Measurements from ENCODE around the gene TOMM40. TPM values are rescaled to one million over a fixed set of nuclear protein-coding genes. Genes with fewer than 3 reads are reported as not detected.

TOMM40 gene
- polyA plus RNA-seq = 10 to 100 TPM; 24.6 to 82.7 (median 29.0) TPM
- long read RNA-seq, donor 1, transcript TOMM40-202 (10 exons, 1,709 nt) = major isoform, 12 of 41 reads
- long read RNA-seq, donor 1, transcript TOMM40-203 (9 exons, 1,725 nt) = minor isoform, 6 of 41 reads
- long read RNA-seq, donor 1, partial matches to known transcripts = 19 of 41 reads
- long read RNA-seq, donor 1, other reads (novel, unspliced or antisense) = 0 of 41 reads
- long read RNA-seq, donor 2, transcript TOMM40-202 (10 exons, 1,709 nt) = major isoform, 8 of 10 reads
- long read RNA-seq, donor 2, partial matches to known transcripts = 0 of 10 reads
- long read RNA-seq, donor 2, other reads (novel, unspliced or antisense) = 0 of 10 reads
- long read RNA-seq, donor 3, transcript TOMM40-202 (10 exons, 1,709 nt) = major isoform, 7 of 14 reads
- long read RNA-seq, donor 3, partial matches to known transcripts = 5 of 14 reads
- long read RNA-seq, donor 3, other reads (novel, unspliced or antisense) = 0 of 14 reads
- long read RNA-seq, donor 4 = 0 reads
- long read RNA-seq, donor 5, partial matches to known transcripts = 0 of 4 reads
- long read RNA-seq, donor 5, other reads (novel, unspliced or antisense) = 0 of 4 reads
- long read RNA-seq, donor 6, partial matches to known transcripts = 0 of 9 reads
- long read RNA-seq, donor 6, other reads (novel, unspliced or antisense) = 0 of 9 reads
- long read RNA-seq, donor 7, transcript TOMM40-201 (10 exons, 1,707 nt) = minor isoform, 8 of 25 reads
- long read RNA-seq, donor 7, transcript TOMM40-202 (10 exons, 1,709 nt) = major isoform, 13 of 25 reads
- long read RNA-seq, donor 7, partial matches to known transcripts = 0 of 25 reads
- long read RNA-seq, donor 7, other reads (novel, unspliced or antisense) = 0 of 25 reads
- long read RNA-seq, donor 8, partial matches to known transcripts = 0 of 2 reads
- long read RNA-seq, donor 8, other reads (novel, unspliced or antisense) = 0 of 2 reads
- long read RNA-seq, donor 9, partial matches to known transcripts = 0 of 1 reads
- long read RNA-seq, donor 9, other reads (novel, unspliced or antisense) = 0 of 1 reads
- long read RNA-seq, donor 10, transcript TOMM40-201 (10 exons, 1,707 nt) = minor isoform, 5 of 21 reads
- long read RNA-seq, donor 10, transcript TOMM40-202 (10 exons, 1,709 nt) = major isoform, 9 of 21 reads
- long read RNA-seq, donor 10, partial matches to known transcripts = 6 of 21 reads
- long read RNA-seq, donor 10, other reads (novel, unspliced or antisense) = 0 of 21 reads

DNA sequence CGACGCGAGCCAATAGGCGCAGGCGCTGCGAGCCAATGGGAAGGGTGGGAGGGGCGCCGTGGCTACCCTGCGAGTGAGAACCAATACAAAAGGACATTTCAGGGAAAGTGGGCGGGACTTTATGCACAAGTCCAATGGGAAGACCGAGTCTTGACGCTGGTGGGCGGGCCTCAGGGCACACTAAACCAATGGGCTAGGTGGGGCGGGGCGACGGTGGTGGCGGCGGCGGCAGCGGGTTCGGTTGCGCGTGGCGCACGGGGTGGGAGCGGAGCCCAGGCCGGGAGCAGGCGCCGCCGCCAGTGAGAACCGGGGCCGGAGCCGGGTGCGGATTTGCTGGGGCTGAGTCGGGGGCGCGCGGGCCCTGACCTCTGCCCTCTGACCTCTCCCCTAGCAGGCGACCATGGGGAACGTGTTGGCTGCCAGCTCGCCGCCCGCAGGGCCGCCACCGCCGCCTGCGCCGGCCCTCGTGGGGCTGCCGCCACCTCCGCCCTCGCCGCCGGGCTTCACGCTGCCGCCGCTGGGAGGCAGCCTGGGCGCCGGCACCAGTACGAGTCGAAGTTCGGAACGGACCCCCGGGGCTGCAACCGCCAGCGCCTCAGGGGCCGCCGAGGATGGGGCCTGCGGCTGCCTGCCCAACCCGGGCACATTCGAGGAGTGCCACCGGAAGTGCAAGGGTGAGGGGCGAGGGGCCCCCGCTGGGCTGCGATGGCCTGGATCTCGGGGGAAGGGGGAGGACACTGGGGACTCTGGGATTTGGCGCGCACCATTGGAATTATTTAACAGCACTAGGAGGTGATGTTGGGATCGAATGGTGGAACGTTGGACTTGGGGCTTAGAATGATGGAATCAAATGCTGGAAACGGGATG is at the start of gene TOMM40:
TSS of gene TOMM40 (plus strand) at position 239 of the 867 bp plus-strand sequence. CDS start at position 401, 162 bp downstream.
- H3K36me3 ChIP-seq (ENCODE audit: control insufficient read depth in 3 of 3, insufficient read depth in 2 of 3, low read depth in 1 of 3, low read length in 3 of 3) = peaks cover 4 to 66% (median 7%) of the 10 kb centered on the region in 3 donors
- H3K27me3 ChIP-seq (ENCODE audit: control insufficient read depth in 3 of 3, insufficient read depth in 3 of 3, low read length in 3 of 3) = no peaks in the 10 kb centered on the region
- 0 to 1% (median 0%) methylated on average over 50 to 81 of the region's 81 CpGs for WGBS, 3 donors
- no peaks in the 10 kb centered on the region for H3K9me3 ChIP-seq (ENCODE audit: control insufficient read depth in 2 of 2, insufficient read depth in 1 of 2, low read depth in 1 of 2, low read length in 1 of 2)
- H3K27ac ChIP-seq (ENCODE audit: low read depth in 1 of 3, low read length in 2 of 3) = peak within 1 kb of the TSS; percentile 89 to 96 (median 93)
- FAIRE-seq = no peak
- DNase-seq = peak; percentile 36 to 100
- peaks cover 2 to 15% (median 3%) of the 10 kb centered on the region in 3 donors for H3K4me1 ChIP-seq (ENCODE audit: control insufficient read depth in 3 of 3, insufficient read depth in 2 of 3, low read depth in 1 of 3, low read length in 2 of 3)
- peak within 1 kb of the TSS; percentile 78 to 86 (median 85) for H3K4me3 ChIP-seq (ENCODE audit: low read depth in 1 of 3, low read length in 3 of 3)

DNA sequence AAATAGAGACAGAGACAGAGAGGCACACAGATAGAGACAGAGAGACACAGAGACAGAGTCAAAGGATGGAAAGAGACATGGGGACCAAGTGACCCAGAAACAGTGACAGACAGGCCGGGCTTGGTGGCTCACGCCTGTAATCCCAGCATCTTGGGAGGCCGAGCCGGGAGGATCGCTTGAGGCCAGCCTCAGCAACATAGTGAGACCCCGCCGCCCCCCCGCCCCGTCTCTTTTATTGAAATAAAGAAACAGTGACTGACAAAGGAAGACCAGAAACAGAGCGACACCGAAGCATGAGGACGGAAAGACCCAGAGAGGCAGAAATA is 45.8 kb upstream of the TOMM40 start:
- FAIRE-seq (no peak), DNase-seq (no peak)
- Histone ChIP-seq H3K36me3 (ENCODE audit: control insufficient read depth in 3 of 3, insufficient read depth in 2 of 3, low read depth in 1 of 3, low read length in 3 of 3) (peaks cover 0 to 14% (median 0%) of the 10 kb centered on the region in 3 donors), H3K27me3 (ENCODE audit: control insufficient read depth in 3 of 3, insufficient read depth in 3 of 3, low read length in 3 of 3) (no peaks in the 10 kb centered on the region), H3K4me3 (ENCODE audit: low read depth in 1 of 3, low read length in 3 of 3) (peak overlapping the region in 2 of 3 donors; percentile 62 to 92), H3K4me1 (ENCODE audit: control insufficient read depth in 3 of 3, insufficient read depth in 2 of 3, low read depth in 1 of 3, low read length in 2 of 3) (peaks cover 0 to 35% (median 0%) of the 10 kb centered on the region in 3 donors), H3K9me3 (ENCODE audit: control insufficient read depth in 2 of 2, insufficient read depth in 1 of 2, low read depth in 1 of 2, low read length in 1 of 2) (no peaks in the 10 kb centered on the region), H3K27ac (ENCODE audit: low read depth in 1 of 3, low read length in 2 of 3) (peak overlapping the region in 2 of 3 donors; percentile 85 to 92)
- WGBS, 3 donors = 7 to 11% (median 10%) methylated on average over 12 of the region's 12 CpGs

DNA sequence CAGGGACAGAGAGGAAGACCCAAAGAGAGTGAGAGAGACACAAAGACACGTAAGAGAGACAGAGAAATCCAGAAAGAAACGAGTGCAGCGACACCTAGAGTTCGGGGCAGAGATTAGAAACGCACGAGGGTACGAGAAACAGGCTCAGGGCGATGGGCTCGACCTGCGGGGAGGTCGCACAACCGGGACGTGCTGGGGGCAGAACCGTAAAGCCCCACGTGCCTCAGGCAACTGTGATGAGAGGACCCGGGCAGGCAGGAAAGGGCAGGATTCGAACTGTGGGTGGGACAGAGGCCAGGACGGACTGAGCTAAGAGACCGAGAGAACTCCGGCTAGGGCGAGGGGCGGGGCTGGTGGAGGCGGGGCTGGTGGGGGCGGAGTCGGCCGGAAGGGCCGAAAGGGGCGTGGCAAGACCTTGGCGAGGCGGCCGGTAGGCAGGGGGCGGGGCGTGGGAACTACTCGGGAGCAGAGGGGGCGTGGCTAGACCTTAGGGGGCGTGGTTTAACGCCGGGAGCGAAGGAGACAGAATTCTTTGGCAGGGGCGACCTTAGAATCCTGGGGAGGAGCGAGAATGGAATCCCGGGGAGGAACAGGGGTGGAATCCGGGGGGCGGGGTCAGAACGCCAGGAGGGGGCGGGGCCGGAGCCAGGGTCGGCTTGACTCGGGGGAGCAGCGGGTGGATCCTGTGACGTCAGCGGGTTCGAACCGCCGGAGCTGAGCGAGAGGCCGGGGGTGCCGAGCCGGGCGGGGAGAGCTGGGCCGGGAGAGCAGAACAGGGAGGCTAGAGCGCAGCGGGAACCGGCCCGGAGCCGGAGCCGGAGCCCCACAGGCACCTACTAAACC is 45.2 kb upstream of the TOMM40 start, which contains the start of gene NECTIN2:
TSS of gene NECTIN2 (plus strand) at position 686 of the 843 bp plus-strand sequence. CDS start 229 bp downstream, outside the sequence.
- FAIRE-seq = no peak

GRCh38 chr19:44846455-44847143 is 44.5 kb upstream of the TOMM40 start:
- Histone ChIP-seq H3K9me3 (ENCODE audit: control insufficient read depth in 2 of 2, insufficient read depth in 1 of 2, low read depth in 1 of 2, low read length in 1 of 2) (no peaks in the 10 kb centered on the region), H3K4me3 (ENCODE audit: low read depth in 1 of 3, low read length in 3 of 3) (peak overlapping the region; percentile 81 to 97 (median 92)), H3K36me3 (ENCODE audit: control insufficient read depth in 3 of 3, insufficient read depth in 2 of 3, low read depth in 1 of 3, low read length in 3 of 3) (peaks cover 0 to 27% (median 0%) of the 10 kb centered on the region in 3 donors), H3K27me3 (ENCODE audit: control insufficient read depth in 3 of 3, insufficient read depth in 3 of 3, low read length in 3 of 3) (no peaks in the 10 kb centered on the region), H3K4me1 (ENCODE audit: control insufficient read depth in 3 of 3, insufficient read depth in 2 of 3, low read depth in 1 of 3, low read length in 2 of 3) (peaks cover 0 to 45% (median 0%) of the 10 kb centered on the region in 3 donors), H3K27ac (ENCODE audit: low read depth in 1 of 3, low read length in 2 of 3) (peak overlapping the region; percentile 97 to 100 (median 98))
- DNase-seq = no peak
- FAIRE-seq = no peak
- 1 to 2% (median 1%) methylated on average over 33 to 51 of the region's 51 CpGs for WGBS, 3 donors

More for the DNA sequence above, 45.2 kb upstream of the TOMM40 start, which contains the start of gene NECTIN2:
- Histone ChIP-seq H3K27ac (ENCODE audit: low read depth in 1 of 3, low read length in 2 of 3) (peak within 1 kb of the TSS; percentile 97 to 100 (median 98)), H3K4me3 (ENCODE audit: low read depth in 1 of 3, low read length in 3 of 3) (peak within 1 kb of the TSS; percentile 81 to 97 (median 92)), H3K4me1 (ENCODE audit: control insufficient read depth in 3 of 3, insufficient read depth in 2 of 3, low read depth in 1 of 3, low read length in 2 of 3) (peaks cover 0 to 37% (median 0%) of the 10 kb centered on the region in 3 donors), H3K27me3 (ENCODE audit: control insufficient read depth in 3 of 3, insufficient read depth in 3 of 3, low read length in 3 of 3) (no peaks in the 10 kb centered on the region), H3K9me3 (ENCODE audit: control insufficient read depth in 2 of 2, insufficient read depth in 1 of 2, low read depth in 1 of 2, low read length in 1 of 2) (no peaks in the 10 kb centered on the region), H3K36me3 (ENCODE audit: control insufficient read depth in 3 of 3, insufficient read depth in 2 of 3, low read depth in 1 of 3, low read length in 3 of 3) (peaks cover 0 to 20% (median 0%) of the 10 kb centered on the region in 3 donors)
- WGBS, 3 donors = 0 to 1% (median 1%) methylated on average over 55 to 67 of the region's 67 CpGs
- peak; percentile 99 to 100 for DNase-seq

DNA sequence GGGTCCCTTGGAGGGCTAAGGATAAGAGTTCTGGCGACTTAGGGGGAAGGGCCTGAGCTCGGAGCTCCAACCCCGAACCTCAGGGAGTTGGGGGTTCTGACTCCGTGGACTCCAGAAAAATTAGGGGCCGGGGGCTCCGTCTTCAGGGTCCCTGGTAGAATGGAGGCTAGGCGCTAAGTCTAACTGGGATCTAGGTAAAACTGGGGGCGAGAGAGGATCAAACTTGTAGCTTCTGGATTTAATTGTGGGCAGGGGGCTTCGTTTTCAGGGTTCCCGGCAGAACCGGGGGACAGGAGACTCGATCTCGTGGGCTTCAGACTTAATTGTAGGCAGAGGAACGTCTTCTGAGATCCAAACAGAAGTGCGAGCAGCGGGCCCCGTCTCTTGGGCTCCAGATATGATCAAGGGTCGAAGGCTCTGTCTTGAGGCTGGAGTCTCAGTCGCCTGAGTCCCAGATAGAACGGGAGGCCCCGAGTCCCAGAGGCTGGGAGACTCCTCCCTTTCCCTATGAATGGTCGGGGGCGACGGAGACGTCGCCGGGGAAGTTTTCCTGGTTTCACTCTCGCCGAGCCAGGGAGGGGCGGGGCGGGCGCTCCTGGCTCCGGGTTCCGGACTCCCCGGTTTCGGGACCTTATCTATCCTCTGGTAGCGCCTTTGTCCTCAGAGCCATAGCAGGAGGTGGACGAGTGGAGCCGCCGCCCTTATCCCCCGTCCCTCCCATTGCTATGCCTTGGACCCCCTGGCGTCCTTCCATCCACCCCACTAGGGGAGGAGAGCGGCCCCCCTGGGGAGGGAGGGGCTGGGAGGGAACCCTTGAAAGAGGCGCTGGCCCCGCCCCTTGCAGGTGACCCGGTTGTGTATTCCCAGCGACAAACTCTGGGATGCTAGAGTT is 43.7 kb upstream of the TOMM40 start:
- H3K9me3 ChIP-seq (ENCODE audit: control insufficient read depth in 2 of 2, insufficient read depth in 1 of 2, low read depth in 1 of 2, low read length in 1 of 2) = no peaks in the 10 kb centered on the region
- WGBS, 3 donors = 1 to 2% (median 2%) methylated on average over 44 to 47 of the region's 47 CpGs
- H3K36me3 ChIP-seq (ENCODE audit: control insufficient read depth in 3 of 3, insufficient read depth in 2 of 3, low read depth in 1 of 3, low read length in 3 of 3) = peaks cover 0 to 35% (median 0%) of the 10 kb centered on the region in 3 donors
- H3K4me3 ChIP-seq (ENCODE audit: low read depth in 1 of 3, low read length in 3 of 3) = peak overlapping the region; percentile 81 to 97 (median 92)
- no peak for FAIRE-seq
- H3K27ac ChIP-seq (ENCODE audit: low read depth in 1 of 3, low read length in 2 of 3) = peak overlapping the region; percentile 97 to 100 (median 98)
- DNase-seq = peak; percentile 92 to 96
- H3K27me3 ChIP-seq (ENCODE audit: control insufficient read depth in 3 of 3, insufficient read depth in 3 of 3, low read length in 3 of 3) = no peaks in the 10 kb centered on the region
- peaks cover 0 to 45% (median 0%) of the 10 kb centered on the region in 3 donors for H3K4me1 ChIP-seq (ENCODE audit: control insufficient read depth in 3 of 3, insufficient read depth in 2 of 3, low read depth in 1 of 3, low read length in 2 of 3)
